Fibroblast of skin of left quadriceps (primary cell): ENCODE data around the gene SMOC2.

Experiments
- DNase-seq, 2 experiments: peaks; one replicate each; pipeline ENCODE4 v3.0.0-alpha.2; 2013; ENCODE audit warnings: low read depth in 2 of 2

SMOC2 gene

GRCh38 chr6:168516944-168517741, 76.2 kb downstream of the SMOC2 start:
- DNase-seq = no peak

GRCh38 chr6:168517742-168518347, 76.9 kb downstream of the SMOC2 start:
- DNase-seq = no peak

GRCh38 chr6:168518348-168518745, 77.4 kb downstream of the SMOC2 start:
- no peak for DNase-seq

GRCh38 chr6:168518867-168519266, 77.9 kb downstream of the SMOC2 start:
- DNase-seq = no peak

- DNase-seq = no peak
Observed at GRCh38 chr6:168520233-168520632, 79.2 kb downstream of the SMOC2 start.

- DNase-seq = no peak
Observed at GRCh38 chr6:168524571-168525001, 83.6 kb downstream of the SMOC2 start.

GRCh38 chr6:168525114-168525513, 84.1 kb downstream of the SMOC2 start:
- DNase-seq = no peak

- no peak for DNase-seq
Observed at GRCh38 chr6:168525926-168526630, 85.1 kb downstream of the SMOC2 start.

GRCh38 chr6:168526841-168527281, 85.9 kb downstream of the SMOC2 start:
- no peak for DNase-seq

GRCh38 chr6:168527451-168528210, 86.6 kb downstream of the SMOC2 start:
- DNase-seq = peak; percentile 1 to 8

GRCh38 chr6:168528474-168529095, 87.6 kb downstream of the SMOC2 start:
- DNase-seq = no peak

- no peak for DNase-seq
Observed at GRCh38 chr6:168529214-168529613, 88.2 kb downstream of the SMOC2 start.

GRCh38 chr6:168530653-168531071, 89.7 kb downstream of the SMOC2 start:
- DNase-seq = no peak

- DNase-seq = no peak
Observed at GRCh38 chr6:168532070-168532469, 91.1 kb downstream of the SMOC2 start.

- no peak for DNase-seq
Observed at GRCh38 chr6:168533414-168533813, 92.4 kb downstream of the SMOC2 start.

- no peak for DNase-seq
Observed at GRCh38 chr6:168534265-168534664, 93.3 kb downstream of the SMOC2 start.

- DNase-seq = no peak
Observed at GRCh38 chr6:168535711-168536110, 94.7 kb downstream of the SMOC2 start.

GRCh38 chr6:168536196-168536595, 95.2 kb downstream of the SMOC2 start:
- no peak for DNase-seq

GRCh38 chr6:168536665-168537539, 95.9 kb downstream of the SMOC2 start:
- DNase-seq = no peak

GRCh38 chr6:168537540-168537884, 96.5 kb downstream of the SMOC2 start:
- DNase-seq = no peak
